HG03103 (cell line): ENCODE results near the gene ZSCAN5A.
"Not testable (repeated sequence)": the region's sequence is repeated elsewhere in the genome, so short reads cannot be mapped to it uniquely, and the experiment has no call there.

ENCODE experiments used
- ATAC-seq: cut with Tn5 transposase; IDR thresholded peaks from one replicate; pipeline ENCODE4 v1.9.1; 2021; ENCODE audit warnings: low read depth; ENCODE audit not compliant: unreplicated experiment

Gene ZSCAN5A

GRCh38 chr19:56217039-56217949 lies 97.3 kb downstream of the ZSCAN5A start:
- ATAC-seq: no peak

DNA sequence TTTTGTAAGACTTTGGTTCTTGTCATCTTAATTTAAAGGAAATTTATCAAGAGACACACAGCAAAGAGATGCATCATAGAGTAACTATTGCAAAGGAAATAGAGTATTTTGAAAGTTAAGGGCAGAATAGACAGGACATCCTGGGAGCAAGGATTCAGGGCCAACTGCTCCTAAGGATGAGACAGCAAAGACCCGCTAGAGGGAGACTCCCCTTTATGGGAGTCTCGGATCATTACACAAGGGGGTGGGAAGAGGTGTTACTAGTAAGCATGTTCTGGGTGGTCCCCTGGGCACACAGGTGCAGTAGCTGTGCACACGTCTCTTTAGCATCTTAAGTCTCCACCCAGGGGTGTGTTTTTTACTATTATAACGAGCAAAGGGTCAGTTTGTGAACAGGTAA lies 102.9 kb downstream of the ZSCAN5A start:
- no peak for ATAC-seq

GRCh38 chr19:56210036-56210435 lies 104.6 kb downstream of the ZSCAN5A start:
- ATAC-seq: not testable (repeated sequence)

DNA sequence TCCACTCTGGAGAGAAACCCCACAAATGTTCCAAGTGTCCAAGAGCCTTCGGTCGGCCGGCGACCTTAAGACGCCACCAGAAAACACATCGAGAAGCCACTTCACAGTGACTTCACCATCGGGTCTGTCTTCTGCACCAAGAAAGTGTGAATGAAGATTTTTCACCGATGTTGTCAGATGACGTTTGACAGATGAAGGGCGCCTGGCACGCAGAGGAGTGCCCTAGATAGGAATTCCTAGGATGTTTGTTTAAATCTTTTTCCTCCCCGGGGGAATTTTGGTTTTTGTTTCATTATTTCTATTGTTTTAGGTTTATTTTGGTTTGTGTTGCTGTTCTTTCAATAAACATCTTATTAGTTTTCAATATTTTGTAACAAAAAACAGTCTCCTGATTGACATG lies 105.5 kb downstream of the ZSCAN5A start:
- ATAC-seq: no peak

DNA sequence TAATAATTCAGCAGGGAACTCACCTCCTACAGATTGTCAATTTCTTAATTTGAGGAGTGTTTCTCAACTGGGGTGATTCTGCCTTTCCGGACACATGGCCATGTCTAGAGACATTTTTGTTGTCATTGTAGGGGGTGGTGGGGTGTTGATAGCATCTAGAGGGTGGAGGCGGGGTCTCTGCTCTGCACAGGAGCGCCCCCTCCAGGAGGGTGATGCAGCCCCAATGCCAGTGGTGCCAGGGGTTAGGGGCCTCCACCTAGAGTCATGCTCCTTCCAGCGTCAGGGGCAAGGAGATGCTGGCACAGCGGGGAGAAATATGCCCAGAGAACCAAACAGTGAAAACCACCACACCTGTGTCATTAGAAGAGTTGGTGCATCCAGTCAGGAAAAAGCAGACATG lies 107.1 kb downstream of the ZSCAN5A start:
- ATAC-seq: not testable (repeated sequence)

GRCh38 chr19:56201973-56202372 lies 112.7 kb downstream of the ZSCAN5A start, which contains the start of gene ZSCAN5C:
Gene ZSCAN5C (plus strand): TSS chr19:56202273. CDS start chr19:56205914, 3,641 bp downstream.
- no peak for ATAC-seq

DNA sequence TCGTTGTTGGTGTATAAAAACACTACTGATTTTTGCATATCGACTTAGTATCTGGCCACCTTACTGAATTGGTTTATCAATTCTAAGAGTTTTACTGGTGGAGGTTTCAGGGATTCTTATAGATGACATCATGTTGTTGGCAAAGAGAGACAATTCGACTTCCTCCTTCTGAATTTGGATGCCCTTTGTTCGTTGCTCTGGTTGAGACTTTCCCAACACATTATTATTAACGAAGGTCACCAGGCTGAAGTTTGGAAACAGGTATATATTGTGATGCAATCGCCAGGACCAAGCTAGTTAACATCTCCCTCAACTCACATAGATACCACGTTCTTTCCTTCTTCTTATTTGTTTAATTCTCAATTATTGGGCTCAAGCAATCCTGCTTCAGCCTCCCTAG lies 115.0 kb downstream of the ZSCAN5A start:
- ATAC-seq: no peak

DNA sequence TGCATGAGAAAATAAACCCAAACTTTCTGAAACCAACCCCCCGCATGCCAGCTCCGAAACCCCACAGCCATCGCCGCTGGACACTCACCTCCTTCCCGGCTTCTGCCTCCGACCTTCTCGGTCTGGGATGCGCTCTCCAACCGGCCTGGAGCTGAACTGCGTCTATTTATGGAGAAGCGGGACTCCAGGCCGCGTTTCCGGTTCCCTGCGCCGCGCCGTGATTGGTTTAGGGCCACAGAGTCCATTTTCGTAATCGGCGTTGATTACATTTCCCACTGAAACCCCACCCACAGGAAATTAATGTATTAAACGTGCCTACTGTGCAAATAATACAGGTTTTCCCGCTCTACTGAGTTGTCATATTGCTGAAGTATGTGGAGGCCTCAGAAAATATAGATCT lies 117.0 kb downstream of the ZSCAN5A start, which contains the start of gene ZSCAN5B:
ZSCAN5B (minus strand) TSS at position 138 of the 400 bp plus-strand sequence. CDS start 4,731 bp downstream, outside the sequence.
- ATAC-seq: not testable (repeated sequence)

- ATAC-seq: no peak
Measured at GRCh38 chr19:56193981-56194640, 120.5 kb downstream of the ZSCAN5A start.

GRCh38 chr19:56191711-56192110 lies 122.9 kb downstream of the ZSCAN5A start:
- no peak for ATAC-seq

DNA sequence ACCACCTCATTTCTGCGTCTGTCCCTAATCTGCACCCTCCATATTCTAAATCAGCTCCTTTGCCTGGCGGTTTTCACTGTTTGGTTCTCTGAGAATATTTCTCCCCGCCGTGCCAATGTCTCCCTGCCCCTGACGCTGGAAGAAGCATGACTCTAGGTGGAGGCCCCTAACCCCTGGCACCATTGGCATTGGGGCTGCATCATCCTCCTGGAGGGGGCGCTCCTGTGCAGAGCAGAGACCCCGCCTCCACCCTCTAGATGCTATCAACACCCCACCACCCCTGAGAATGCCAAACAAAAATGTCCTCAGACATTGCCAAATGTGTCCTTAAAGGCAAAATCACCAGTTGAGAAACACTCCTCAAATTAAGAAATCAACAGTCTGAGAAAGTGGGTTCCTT lies 123.5 kb downstream of the ZSCAN5A start:
- ATAC-seq: no peak

DNA sequence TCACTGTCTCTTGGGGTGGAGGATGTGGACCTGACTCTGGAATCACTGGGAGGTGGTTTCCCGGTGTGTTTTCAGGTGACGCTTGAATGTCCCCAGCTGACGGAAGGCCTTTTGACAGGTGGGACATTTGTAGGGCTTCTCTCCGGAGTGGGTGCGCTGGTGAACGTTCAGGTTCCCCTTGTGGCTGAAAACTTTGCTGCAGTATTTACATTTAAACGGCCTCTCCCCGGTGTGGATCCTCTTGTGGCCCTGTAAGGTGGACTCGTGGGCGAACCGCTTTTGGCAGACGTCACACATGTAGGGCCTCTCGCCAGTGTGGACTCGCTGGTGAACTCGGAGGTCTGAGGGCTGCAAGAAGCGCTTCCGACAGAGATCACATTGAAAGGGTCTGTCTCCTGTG lies 124.9 kb downstream of the ZSCAN5A start:
- ATAC-seq: no peak

- no peak for ATAC-seq
Measured at GRCh38 chr19:56177564-56178243, 136.9 kb downstream of the ZSCAN5A start.

GRCh38 chr19:56176881-56177280 lies 137.8 kb downstream of the ZSCAN5A start:
- no peak for ATAC-seq

DNA sequence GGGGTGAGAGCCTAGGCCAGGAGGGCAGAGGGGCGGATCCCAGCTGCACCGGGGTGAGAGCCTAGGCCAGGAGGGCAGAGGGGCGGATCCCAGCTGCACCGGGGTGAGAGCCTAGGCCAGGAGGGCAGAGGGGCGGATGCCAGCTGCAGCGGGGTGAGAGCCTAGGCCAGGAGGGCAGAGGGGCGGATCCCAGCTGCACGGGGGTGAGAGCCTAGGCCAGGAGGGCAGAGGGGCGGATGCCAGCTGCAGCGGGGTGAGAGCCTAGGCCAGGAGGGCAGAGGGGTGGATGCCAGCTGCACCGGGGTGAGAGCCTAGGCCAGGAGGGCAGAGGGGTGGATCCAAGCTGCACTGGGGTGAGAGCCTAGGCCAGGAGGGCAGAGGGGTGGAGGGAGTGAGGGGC lies 138.3 kb downstream of the ZSCAN5A start:
- ATAC-seq: not testable (repeated sequence)

GRCh38 chr19:56175861-56176307 lies 138.8 kb downstream of the ZSCAN5A start, which contains the start of gene GALP:
Gene GALP (plus strand): TSS chr19:56176008. CDS start chr19:56177109, 1,101 bp downstream.
- not testable (repeated sequence) for ATAC-seq

DNA sequence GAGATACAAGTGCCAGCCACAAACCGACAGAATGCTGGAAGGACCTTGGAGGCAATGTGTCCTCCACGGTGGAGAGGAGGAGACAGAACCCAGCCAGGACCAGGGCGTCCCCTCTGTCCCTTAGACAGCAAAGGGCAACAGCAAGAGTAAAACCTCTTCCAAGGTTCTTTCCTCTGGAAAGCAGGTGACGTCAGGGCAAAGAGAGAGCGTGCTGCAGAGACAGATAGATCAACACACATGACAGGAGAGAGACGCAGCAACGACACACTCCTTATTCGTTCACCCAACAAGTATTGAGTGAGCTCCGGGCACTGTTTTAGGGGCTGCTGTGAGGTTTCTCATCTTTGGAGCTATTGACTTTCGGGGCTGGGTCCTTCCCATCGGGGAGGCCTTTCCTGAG lies 140.1 kb downstream of the ZSCAN5A start:
- no peak for ATAC-seq

DNA sequence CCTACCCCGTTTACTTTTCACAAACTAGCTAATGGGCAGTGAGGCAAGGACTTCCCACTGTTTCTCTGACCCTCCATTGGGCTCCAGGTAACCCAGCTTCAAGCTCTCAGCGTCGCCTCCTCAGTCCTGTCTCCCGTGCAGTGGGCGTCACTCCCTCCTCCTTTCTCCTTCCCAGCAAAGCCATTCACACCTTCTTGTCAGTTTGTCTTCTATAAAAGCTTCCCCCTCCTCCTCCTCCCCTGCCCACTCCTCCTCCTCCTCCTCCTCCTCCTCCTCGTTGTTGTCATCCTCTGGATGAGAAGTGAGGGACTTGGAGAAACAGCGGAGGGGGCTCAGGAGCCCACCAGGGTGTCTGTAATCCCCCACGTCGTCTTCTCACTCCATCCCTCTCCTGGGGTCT lies 140.6 kb downstream of the ZSCAN5A start:
- no peak for ATAC-seq
